A549 (cell line): ENCODE measurements around the gene PDZD7. TPM values are rescaled to one million over a fixed set of nuclear protein-coding genes. Genes with fewer than 3 reads are reported as not detected.

Experiments used
- ATAC-seq, 2 experiments: fragments of 200-7000 bp in 1 of 2; fragments of >200 bp in 1 of 2; cut with Nextera tagmentation in 1 of 2; cut with Tn5 transposase in 1 of 2; 3 replicates each; pipeline versions ENCODE4 v1.8.0 to v1.9.1; 2018 to 2020; ENCODE audit warnings: mild to moderate bottlenecking in 1 of 2, moderate library complexity in 1 of 2
- CTCF ChIA-PET: fragments of 300-600 bp; sonication (Branson Sonifier 250); formaldehyde crosslinking; extraction: SDS; loops from one replicate; lab custom pipeline; 2021; ENCODE audit warnings: antibody characterized with exemption, inconsistent platforms; lab: Yijun Ruan, JAX
- POLR2A ChIA-PET: fragments of 350-600 bp; formaldehyde crosslinking; extraction: SDS; loops from one replicate; lab custom pipeline; 2021; ENCODE audit warnings: antibody characterized with exemption, inconsistent platforms; lab: Yijun Ruan, JAX
- DNase-seq, 2 experiments: peaks; one replicate each; pipeline versions ENCODE4 v3.0.0 to v3.0.0-alpha.2; 2011 to 2016; ENCODE audit warnings: low read depth in 1 of 2, low spot score in 1 of 2
- FAIRE-seq: peaks from 2 replicates; lab custom pipeline; 2011; peaks lifted over from hg19 to GRCh38; lab: Jason Lieb, UNC
- H3K27ac ChIP-seq, 2 experiments: fragments of >200 bp; sonication (Bioruptor Twin); formaldehyde crosslinking; 3 replicates each; pipeline ENCODE4 v1.5.1; 2016 to 2017
- H3K4me1 ChIP-seq: fragments of >200 bp; sonication (Bioruptor Twin); formaldehyde crosslinking; 3 replicates; pipeline ENCODE4 v1.6.1; 2016
- H3K4me2 ChIP-seq: fragments of >200 bp; sonication (Bioruptor Twin); formaldehyde crosslinking; 3 replicates; pipeline ENCODE4 v1.6.1; 2016
- H3K4me3 ChIP-seq: fragments of >200 bp; sonication (Bioruptor Twin); formaldehyde crosslinking; 3 replicates; pipeline ENCODE4 v1.5.1; 2016
- H3K9me3 ChIP-seq: fragments of >200 bp; sonication (Bioruptor Twin); formaldehyde crosslinking; 3 replicates; pipeline ENCODE4 v1.6.1; 2016
- CBX2 ChIP-seq: fragments of 200-600 bp; sonication (generic); IDR thresholded peaks from 2 replicates; pipeline ENCODE4 v1.6.1; 2016; ENCODE audit warnings: low read depth, mild to moderate bottlenecking, borderline replicate concordance
- CHD4 ChIP-seq: fragments of 200-600 bp; sonication (generic); IDR thresholded peaks from 2 replicates; pipeline ENCODE4 v1.6.1; 2016; ENCODE audit warnings: antibody characterized with exemption, mild to moderate bottlenecking, borderline replicate concordance
- EHF ChIP-seq: fragments of 250-450 bp; sonication (Bioruptor Pico); IDR thresholded peaks from 2 replicates; pipeline ENCODE4 v1.5.0; 2020; ENCODE audit warnings: mild to moderate bottlenecking
- EP300 ChIP-seq, 2 experiments: fragments of >200 bp; sonication (Bioruptor Twin); formaldehyde crosslinking; IDR thresholded peaks; 2 replicates in 1 of 2; 3 replicates in 1 of 2; pipeline ENCODE4 v1.6.1; 2016 to 2017
- FOSL2 ChIP-seq, 2 experiments: fragments of 450-650 bp in 1 of 2; fragments of >200 bp in 1 of 2; sonication (Bioruptor Twin) in 1 of 2; formaldehyde crosslinking; IDR thresholded peaks; 2 replicates each; pipeline versions ENCODE4 v1.5.0 to v1.6.1; 2016 to 2020; ENCODE audit warnings: mild to moderate bottlenecking in 1 of 2, moderate library complexity in 1 of 2
- FOXS1 ChIP-seq: fragments of 250-450 bp; sonication (Bioruptor Pico); IDR thresholded peaks from 2 replicates; pipeline ENCODE4 v1.5.0; 2020; ENCODE audit warnings: mild to moderate bottlenecking, moderate library complexity
- HDAC2 ChIP-seq: fragments of 200-600 bp; sonication (generic); IDR thresholded peaks from 2 replicates; pipeline ENCODE4 v1.6.1; 2016
- HOXA7 ChIP-seq: fragments of 250-450 bp; sonication (Bioruptor Pico); IDR thresholded peaks from 2 replicates; pipeline ENCODE4 v1.5.0; 2020; ENCODE audit warnings: mild to moderate bottlenecking, moderate library complexity
- JUN ChIP-seq, 2 experiments: fragments of >200 bp; sonication (Bioruptor Twin); formaldehyde crosslinking; IDR thresholded peaks; 2 replicates in 1 of 2; 3 replicates in 1 of 2; pipeline ENCODE4 v1.6.1; 2016 to 2017
- JUNB ChIP-seq: fragments of >200 bp; sonication (Bioruptor Twin); formaldehyde crosslinking; IDR thresholded peaks from 2 replicates; pipeline ENCODE4 v1.6.1; 2016
- KDM1A ChIP-seq: fragments of 200-600 bp; sonication (generic); IDR thresholded peaks from 2 replicates; pipeline ENCODE4 v1.6.1; 2016; ENCODE audit warnings: low read depth, mild to moderate bottlenecking
- KDM5A ChIP-seq: fragments of 200-600 bp; sonication (generic); IDR thresholded peaks from 2 replicates; pipeline ENCODE4 v1.6.1; 2016; ENCODE audit warnings: antibody characterized with exemption, mild to moderate bottlenecking
- MAFK ChIP-seq: fragments of 450-650 bp; IDR thresholded peaks from 2 replicates; pipeline ENCODE4 v1.6.1; 2014; ENCODE audit not compliant: partially characterized antibody
- NPAS2 ChIP-seq: fragments of 250-450 bp; sonication (Bioruptor Pico); IDR thresholded peaks from 2 replicates; pipeline ENCODE4 v1.8.0; 2022; ENCODE audit warnings: mild to moderate bottlenecking, moderate library complexity, borderline replicate concordance
- NR3C1 ChIP-seq: fragments of >200 bp; sonication (Bioruptor Twin); formaldehyde crosslinking; IDR thresholded peaks from 3 replicates; pipeline ENCODE4 v1.6.1; 2017
- RAD21 ChIP-seq, 2 experiments: fragments of >200 bp in 1 of 2; sonication (Bioruptor Twin) in 1 of 2; formaldehyde crosslinking in 1 of 2; IDR thresholded peaks in 1 of 2; conservative IDR thresholded peaks in 1 of 2; 2 replicates in 1 of 2; 3 replicates in 1 of 2; pipeline ENCODE4 v1.6.1; 2012 to 2018; ENCODE audit warnings: inconsistent platforms in 1 of 2
- RARB ChIP-seq: fragments of 250-450 bp; sonication (Bioruptor Pico); IDR thresholded peaks from 2 replicates; pipeline ENCODE4 v1.8.0; 2021; ENCODE audit warnings: mild to moderate bottlenecking, moderate library complexity
- RCOR1 ChIP-seq: fragments of 150-350 bp; IDR thresholded peaks from 2 replicates; pipeline ENCODE4 v1.6.1; 2014; ENCODE audit warnings: antibody characterized with exemption, low read length, low read depth
- TFCP2L1 ChIP-seq: fragments of 250-450 bp; sonication (Bioruptor Pico); IDR thresholded peaks from 2 replicates; pipeline ENCODE4 v1.5.0; 2021; ENCODE audit warnings: mild to moderate bottlenecking
- TP53 ChIP-seq: fragments of 250-450 bp; sonication (Bioruptor Pico); IDR thresholded peaks from 2 replicates; pipeline ENCODE4 v1.5.0; 2021; ENCODE audit warnings: mild to moderate bottlenecking, moderate library complexity
- ZNF302 ChIP-seq: fragments of 250-450 bp; sonication (Bioruptor Pico); IDR thresholded peaks from 2 replicates; pipeline ENCODE4 v1.9.0; 2021; ENCODE audit warnings: inconsistent platforms, mild to moderate bottlenecking, moderate library complexity
- ZSCAN20 ChIP-seq: fragments of 250-450 bp; sonication (Bioruptor Pico); IDR thresholded peaks from 2 replicates; pipeline ENCODE4 v1.8.0; 2022; ENCODE audit warnings: mild to moderate bottlenecking, moderate library complexity
- WGBS: methylation state at CpG from one replicate; pipeline ENCODE4 v1.1.6; 2017; ENCODE audit errors: missing lambda C conversion rate; 5-methylcytosine and 5-hydroxymethylcytosine counted together
- polyA plus RNA-seq, 4 experiments: library from polyadenylated mRNA; depleted of rRNA in 3 of 4; stranded (reverse); fragments of >200 nt; fragmentation: RNase III in 1 of 4; extraction: RNeasy Plus Mini Kit Qiagen cat#74134 plus additional on column Dnase treatment in 1 of 4; gene quantifications; 2 replicates in 3 of 4; 3 replicates in 1 of 4; pipeline ENCODE4 v1.2.3, GENCODE V29; 2011 to 2017
- TF ChIP-seq, protein P1 (sequence below): fragments of 250-450 bp; sonication (Bioruptor Pico); IDR thresholded peaks from 2 replicates; pipeline ENCODE4 v1.5.0; 2020; ENCODE audit warnings: low read depth, mild to moderate bottlenecking, moderate library complexity
- TF ChIP-seq, protein P2 (sequence below): fragments of >200 bp; sonication (Bioruptor Twin); formaldehyde crosslinking; IDR thresholded peaks from 3 replicates; pipeline ENCODE4 v1.6.1; 2016
- TF ChIP-seq, protein P3 (sequence below): fragments of 250-450 bp; sonication (Bioruptor Pico); IDR thresholded peaks from 2 replicates; pipeline ENCODE4 v1.5.0; 2021; ENCODE audit warnings: mild to moderate bottlenecking, moderate library complexity, borderline replicate concordance
- TF ChIP-seq, protein P4 (sequence below): fragments of >200 bp; sonication (Bioruptor Twin); formaldehyde crosslinking; IDR thresholded peaks from 2 replicates; pipeline ENCODE4 v1.6.1; 2016
- TF ChIP-seq, protein P5 (sequence below): fragments of 150-350 bp; IDR thresholded peaks from 2 replicates; pipeline ENCODE4 v1.6.1; 2014; ENCODE audit warnings: low read depth, mild to moderate bottlenecking, low read length

The PDZD7 gene
- polyA plus RNA-seq, 2 of the 4 experiments (the other 2 are of a cell fraction): 0.21 to 0.56 TPM

DNA sequence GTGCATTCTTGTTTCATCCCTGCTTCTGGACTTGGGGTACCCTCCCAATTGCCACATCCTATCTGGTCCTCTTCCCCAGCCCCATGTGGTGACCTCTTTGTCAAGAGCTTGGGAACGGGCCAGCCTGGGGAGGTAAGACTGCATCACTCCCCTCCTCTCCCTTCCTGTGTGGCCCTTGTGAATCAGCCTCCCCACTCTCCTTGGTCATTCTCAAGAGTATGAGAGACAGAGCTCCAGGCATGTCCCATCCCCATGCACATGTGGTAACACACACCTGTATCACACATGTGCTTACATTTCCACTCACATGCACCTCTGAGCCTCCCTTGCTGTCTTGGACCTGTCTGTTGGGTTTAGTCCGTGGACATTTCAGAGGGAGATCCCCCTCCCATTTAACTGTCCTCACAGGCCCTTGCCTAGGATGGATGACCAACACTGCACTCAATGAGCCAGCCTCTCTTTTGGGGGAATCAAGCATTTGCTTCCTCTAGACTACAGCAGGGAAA is 46.2 kb downstream of the PDZD7 start:
- CTCF ChIA-PET: interaction anchor here (1.0 to 25.8 kb wide), 8 partner anchors 10 to 65 kb away, joined by 3 to 608 read pairs (median 8); partner anchors contain the start of genes LZTS2 and SEMA4G
- H3K4me3 ChIP-seq: no peak overlapping the region
- no peak for FAIRE-seq

DNA sequence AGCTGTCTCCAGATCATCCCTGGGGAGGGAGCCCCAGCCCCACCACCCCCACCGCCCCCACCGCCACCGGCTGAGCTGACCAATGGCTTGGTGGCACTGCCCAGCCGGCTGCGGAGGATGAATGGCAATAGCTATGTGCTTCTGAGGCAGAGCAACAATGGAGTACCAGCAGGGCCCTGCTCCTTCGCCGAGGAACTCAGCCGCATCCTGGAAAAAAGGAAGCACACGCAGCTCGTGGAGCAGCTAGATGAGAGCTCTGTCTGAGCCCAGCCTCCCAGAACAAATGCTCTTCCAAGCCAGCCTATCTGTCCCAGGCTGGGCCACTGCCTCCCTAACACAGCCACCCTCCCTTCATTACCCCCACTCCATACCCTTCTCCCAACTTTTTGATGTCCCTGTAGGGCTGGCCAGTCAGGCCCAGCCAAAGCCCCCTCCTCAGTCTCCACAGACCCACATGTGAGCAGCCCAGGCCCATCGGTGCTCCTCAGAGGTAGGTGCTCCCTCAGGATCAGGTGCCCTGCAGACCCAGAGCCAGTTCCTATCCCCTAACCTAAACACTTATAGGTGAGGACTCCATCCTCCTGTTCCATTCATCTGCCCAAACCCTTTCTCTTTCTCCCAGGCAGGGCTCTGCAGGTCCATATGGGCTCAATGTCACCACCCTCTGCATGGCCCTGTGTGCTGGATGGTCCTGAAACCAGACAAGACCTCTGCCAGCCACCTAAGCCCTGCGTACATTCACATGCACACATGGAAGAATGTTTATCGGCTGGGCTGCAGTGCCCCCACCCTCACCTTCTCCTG is 46.9 kb downstream of the PDZD7 start:
- Histone ChIP-seq H3K4me3 (no peak overlapping the region), H3K4me2 (no peak overlapping the region), H3K4me1 (peaks cover 25% of the 10 kb centered on the region), H3K9me3 (no peaks in the 10 kb centered on the region), H3K27ac (no peak overlapping the region)
- no peak for ATAC-seq
- no peak for FAIRE-seq
- 87% methylated on average over 12 of the region's 13 CpGs for WGBS
- no peak for DNase-seq
- ChIA-PET CTCF (interaction anchor here (0.6 to 25.8 kb wide), 6 partner anchors 10 to 33 kb away, joined by 3 to 608 read pairs (median 8); partner anchors contain the start of gene LZTS2), POLR2A (no interaction called here)
- TF ChIP-seq JUN (IDR thresholded peaks at IDR 0.05) (no peak), ZSCAN20 (no peak), EHF (CRISPR knock-in tag) (no peak), HOXA7 (no peak), NPAS2 (CRISPR knock-in tag) (no peak), FOSL2 (IDR thresholded peaks at IDR 0.05) (no peak), FOSL2 (CRISPR knock-in tag; IDR thresholded peaks at IDR 0.05) (no peak), EP300 (IDR thresholded peaks at IDR 0.05) (no peak), FOXS1 (CRISPR knock-in tag) (no peak), MAFK (no peak), TFCP2L1 (CRISPR knock-in tag) (no peak), HDAC2 (no peak), RAD21 (conservative IDR thresholded peaks at IDR 0.05 in 1 of 2, IDR thresholded peaks at IDR 0.05 in 1 of 2) (no peak), TP53 (no peak), NR3C1 (no peak), KDM5A (no peak), CBX2 (no peak), KDM1A (no peak)
- TF ChIP-seq, protein P1, sequence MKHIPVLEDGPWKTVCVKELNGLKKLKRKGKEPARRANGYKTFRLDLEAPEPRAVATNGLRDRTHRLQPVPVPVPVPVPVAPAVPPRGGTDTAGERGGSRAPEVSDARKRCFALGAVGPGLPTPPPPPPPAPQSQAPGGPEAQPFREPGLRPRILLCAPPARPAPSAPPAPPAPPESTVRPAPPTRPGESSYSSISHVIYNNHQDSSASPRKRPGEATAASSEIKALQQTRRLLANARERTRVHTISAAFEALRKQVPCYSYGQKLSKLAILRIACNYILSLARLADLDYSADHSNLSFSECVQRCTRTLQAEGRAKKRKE (CRISPR knock-in tag): no peak

More for the DNA sequence above, 46.2 kb downstream of the PDZD7 start:
- DNase-seq: no peak
- H3K27ac ChIP-seq: no peak overlapping the region
- WGBS: 90% methylated on average over 2 of the region's 2 CpGs
- H3K4me2 ChIP-seq: no peak overlapping the region
- POLR2A ChIA-PET: no interaction called here
- H3K4me1 ChIP-seq: peaks cover 31% of the 10 kb centered on the region
- no peak for ATAC-seq
- no peak for TF ChIP-seq ZNF302 (CRISPR knock-in tag)
- no peak for TF ChIP-seq JUNB
- no peak for TF ChIP-seq TP53
- no peak for TF ChIP-seq TFCP2L1 (CRISPR knock-in tag)
- no peaks in the 10 kb centered on the region for H3K9me3 ChIP-seq

DNA sequence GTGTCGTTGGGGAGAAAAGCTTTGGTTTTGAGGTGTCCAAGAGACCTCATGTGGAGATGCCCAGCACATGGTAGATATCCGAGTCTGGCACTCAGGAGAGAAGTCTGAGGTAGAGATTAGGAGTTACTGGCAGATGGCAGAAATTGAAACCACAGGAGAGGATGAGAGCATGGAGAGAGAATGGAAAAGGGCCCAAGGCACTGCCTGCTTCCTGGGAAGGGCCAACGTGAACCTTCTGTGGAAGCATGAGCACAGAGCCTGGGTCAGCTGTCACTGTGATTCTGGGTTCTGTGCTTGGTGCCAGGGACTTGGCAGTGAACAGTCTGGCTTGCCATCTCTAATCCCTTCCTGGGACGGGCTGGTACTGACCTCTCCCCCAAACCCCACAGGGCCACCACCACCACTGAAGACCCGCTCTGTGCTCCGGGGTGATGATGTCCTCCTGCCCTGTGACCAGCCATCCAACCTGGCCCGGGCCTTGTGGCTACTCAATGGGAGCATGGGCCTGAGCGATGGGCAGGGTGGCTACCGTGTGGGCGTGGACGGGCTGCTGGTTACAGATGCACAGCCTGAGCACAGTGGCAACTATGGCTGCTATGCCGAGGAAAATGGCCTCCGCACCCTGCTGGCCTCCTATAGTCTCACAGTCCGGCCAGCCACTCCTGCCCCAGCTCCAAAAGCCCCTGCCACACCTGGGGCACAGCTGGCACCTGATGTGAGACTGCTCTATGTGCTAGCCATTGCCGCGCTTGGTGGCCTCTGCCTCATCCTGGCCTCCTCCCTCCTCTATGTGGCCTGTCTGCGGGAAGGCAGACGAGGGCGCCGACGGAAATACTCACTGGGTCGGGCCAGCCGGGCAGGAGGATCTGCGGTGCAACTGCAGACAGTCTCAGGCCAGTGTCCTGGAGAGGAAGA is 47.8 kb downstream of the PDZD7 start:
- ATAC-seq (no peak), DNase-seq (no peak), FAIRE-seq (no peak)
- CTCF ChIA-PET: interaction anchor here (0.6 to 25.8 kb wide), 6 partner anchors 9 to 33 kb away, joined by 3 to 608 read pairs (median 3); no protein-coding TSS in a partner anchor
- Histone ChIP-seq H3K4me2 (no peak overlapping the region), H3K4me3 (no peak overlapping the region), H3K9me3 (no peaks in the 10 kb centered on the region), H3K27ac (no peak overlapping the region), H3K4me1 (peaks cover 16% of the 10 kb centered on the region)
- 92% methylated on average over 15 of the region's 24 CpGs for WGBS
- POLR2A ChIA-PET: no interaction called here
- TF ChIP-seq JUNB: no peak
- TF ChIP-seq, protein P2, sequence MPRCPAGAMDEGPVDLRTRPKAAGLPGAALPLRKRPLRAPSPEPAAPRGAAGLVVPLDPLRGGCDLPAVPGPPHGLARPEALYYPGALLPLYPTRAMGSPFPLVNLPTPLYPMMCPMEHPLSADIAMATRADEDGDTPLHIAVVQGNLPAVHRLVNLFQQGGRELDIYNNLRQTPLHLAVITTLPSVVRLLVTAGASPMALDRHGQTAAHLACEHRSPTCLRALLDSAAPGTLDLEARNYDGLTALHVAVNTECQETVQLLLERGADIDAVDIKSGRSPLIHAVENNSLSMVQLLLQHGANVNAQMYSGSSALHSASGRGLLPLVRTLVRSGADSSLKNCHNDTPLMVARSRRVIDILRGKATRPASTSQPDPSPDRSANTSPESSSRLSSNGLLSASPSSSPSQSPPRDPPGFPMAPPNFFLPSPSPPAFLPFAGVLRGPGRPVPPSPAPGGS: no peak
- TF ChIP-seq, protein P3, sequence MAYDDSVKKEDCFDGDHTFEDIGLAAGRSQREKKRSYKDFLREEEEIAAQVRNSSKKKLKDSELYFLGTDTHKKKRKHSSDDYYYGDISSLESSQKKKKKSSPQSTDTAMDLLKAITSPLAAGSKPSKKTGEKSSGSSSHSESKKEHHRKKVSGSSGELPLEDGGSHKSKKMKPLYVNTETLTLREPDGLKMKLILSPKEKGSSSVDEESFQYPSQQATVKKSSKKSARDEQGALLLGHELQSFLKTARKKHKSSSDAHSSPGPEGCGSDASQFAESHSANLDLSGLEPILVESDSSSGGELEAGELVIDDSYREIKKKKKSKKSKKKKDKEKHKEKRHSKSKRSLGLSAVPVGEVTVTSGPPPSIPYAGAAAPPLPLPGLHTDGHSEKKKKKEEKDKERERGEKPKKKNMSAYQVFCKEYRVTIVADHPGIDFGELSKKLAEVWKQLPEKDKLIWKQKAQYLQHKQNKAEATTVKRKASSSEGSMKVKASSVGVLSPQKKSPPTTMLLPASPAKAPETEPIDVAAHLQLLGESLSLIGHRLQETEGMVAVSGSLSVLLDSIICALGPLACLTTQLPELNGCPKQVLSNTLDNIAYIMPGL (CRISPR knock-in tag): no peak
- TF ChIP-seq, protein P4, sequence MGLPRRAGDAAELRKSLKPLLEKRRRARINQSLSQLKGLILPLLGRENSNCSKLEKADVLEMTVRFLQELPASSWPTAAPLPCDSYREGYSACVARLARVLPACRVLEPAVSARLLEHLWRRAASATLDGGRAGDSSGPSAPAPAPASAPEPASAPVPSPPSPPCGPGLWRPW: no peak
- no peak for TF ChIP-seq RCOR1
- no peak for TF ChIP-seq RARB (CRISPR knock-in tag)
- TF ChIP-seq, protein P5, sequence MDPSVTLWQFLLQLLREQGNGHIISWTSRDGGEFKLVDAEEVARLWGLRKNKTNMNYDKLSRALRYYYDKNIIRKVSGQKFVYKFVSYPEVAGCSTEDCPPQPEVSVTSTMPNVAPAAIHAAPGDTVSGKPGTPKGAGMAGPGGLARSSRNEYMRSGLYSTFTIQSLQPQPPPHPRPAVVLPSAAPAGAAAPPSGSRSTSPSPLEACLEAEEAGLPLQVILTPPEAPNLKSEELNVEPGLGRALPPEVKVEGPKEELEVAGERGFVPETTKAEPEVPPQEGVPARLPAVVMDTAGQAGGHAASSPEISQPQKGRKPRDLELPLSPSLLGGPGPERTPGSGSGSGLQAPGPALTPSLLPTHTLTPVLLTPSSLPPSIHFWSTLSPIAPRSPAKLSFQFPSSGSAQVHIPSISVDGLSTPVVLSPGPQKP: no peak
- no peak for TF ChIP-seq MAFK
- no peak for TF ChIP-seq CHD4
